RWPE2 (cell line): ENCODE results near the gene HYI.

Source experiments
- ATAC-seq: fragments of 200-7000 bp; cut with Tn5 transposase; 3 replicates; pipeline ENCODE4 v1.9.1; 2021; ENCODE audit warnings: low read depth
- DNase-seq: peaks from one replicate; pipeline ENCODE4 v3.0.0-alpha.2; 2020; ENCODE audit warnings: low spot score
- H3K27ac ChIP-seq: fragments of 450-650 bp; 2 replicates; pipeline ENCODE4 v1.5.1; 2017; ENCODE audit warnings: mild to moderate bottlenecking; ENCODE audit not compliant: poor library complexity, severe bottlenecking
- H3K27me3 ChIP-seq: fragments of 250-450 bp; sonication (Bioruptor Pico); 2 replicates; pipeline ENCODE4 v1.5.1; 2021; ENCODE audit warnings: mild to moderate bottlenecking, moderate library complexity; ENCODE audit not compliant: insufficient read depth, poor library complexity, severe bottlenecking
- H3K36me3 ChIP-seq: fragments of 250-450 bp; sonication (Bioruptor Pico); 2 replicates; pipeline ENCODE4 v1.5.1; 2020; ENCODE audit warnings: low read depth, mild to moderate bottlenecking, moderate library complexity
- H3K4me1 ChIP-seq: fragments of 250-450 bp; sonication (Bioruptor Pico); 2 replicates; pipeline ENCODE4 v1.5.1; 2021; ENCODE audit warnings: mild to moderate bottlenecking, moderate library complexity; ENCODE audit not compliant: insufficient read depth, poor library complexity, severe bottlenecking
- H3K4me3 ChIP-seq: fragments of 250-450 bp; sonication (Bioruptor Pico); 2 replicates; pipeline ENCODE4 v1.5.1; 2021; ENCODE audit warnings: mild to moderate bottlenecking, moderate library complexity; ENCODE audit not compliant: severe bottlenecking
- H3K9me3 ChIP-seq: fragments of 250-450 bp; sonication (Bioruptor Pico); 2 replicates; pipeline ENCODE4 v1.5.1; 2021; ENCODE audit warnings: mild to moderate bottlenecking, moderate library complexity; ENCODE audit not compliant: severe bottlenecking
- TF ChIP-seq, protein P1 (sequence below): fragments of 450-650 bp; IDR thresholded peaks from one replicate; pipeline ENCODE4 v1.5.1; 2017; ENCODE audit warnings: mild to moderate bottlenecking, moderate library complexity; ENCODE audit not compliant: poor library complexity, severe bottlenecking

Gene HYI

GRCh38 chr1:43405876-43406234, 47.9 kb downstream of the HYI start:
- Histone ChIP-seq H3K36me3 (peaks cover 76% of the 10 kb centered on the region), H3K27me3 (no peaks in the 10 kb centered on the region), H3K27ac (no peak overlapping the region), H3K4me3 (no peak overlapping the region), H3K9me3 (no peaks in the 10 kb centered on the region), H3K4me1 (no peaks in the 10 kb centered on the region)
- DNase-seq (no peak), ATAC-seq (no peak)
- TF ChIP-seq, protein P1, sequence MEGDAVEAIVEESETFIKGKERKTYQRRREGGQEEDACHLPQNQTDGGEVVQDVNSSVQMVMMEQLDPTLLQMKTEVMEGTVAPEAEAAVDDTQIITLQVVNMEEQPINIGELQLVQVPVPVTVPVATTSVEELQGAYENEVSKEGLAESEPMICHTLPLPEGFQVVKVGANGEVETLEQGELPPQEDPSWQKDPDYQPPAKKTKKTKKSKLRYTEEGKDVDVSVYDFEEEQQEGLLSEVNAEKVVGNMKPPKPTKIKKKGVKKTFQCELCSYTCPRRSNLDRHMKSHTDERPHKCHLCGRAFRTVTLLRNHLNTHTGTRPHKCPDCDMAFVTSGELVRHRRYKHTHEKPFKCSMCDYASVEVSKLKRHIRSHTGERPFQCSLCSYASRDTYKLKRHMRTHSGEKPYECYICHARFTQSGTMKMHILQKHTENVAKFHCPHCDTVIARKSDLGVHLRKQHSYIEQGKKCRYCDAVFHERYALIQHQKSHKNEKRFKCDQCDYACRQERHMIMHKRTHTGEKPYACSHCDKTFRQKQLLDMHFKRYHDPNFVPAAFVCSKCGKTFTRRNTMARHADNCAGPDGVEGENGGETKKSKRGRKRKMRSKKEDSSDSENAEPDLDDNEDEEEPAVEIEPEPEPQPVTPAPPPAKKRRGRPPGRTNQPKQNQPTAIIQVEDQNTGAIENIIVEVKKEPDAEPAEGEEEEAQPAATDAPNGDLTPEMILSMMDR: no peak

- H3K27me3 ChIP-seq: no peaks in the 10 kb centered on the region
- peaks cover 77% of the 10 kb centered on the region for H3K36me3 ChIP-seq
- TF ChIP-seq, protein P1: no peak
- no peaks in the 10 kb centered on the region for H3K9me3 ChIP-seq
- no peaks in the 10 kb centered on the region for H3K4me1 ChIP-seq
- no peak overlapping the region for H3K4me3 ChIP-seq
- no peak for ATAC-seq
- no peak overlapping the region for H3K27ac ChIP-seq
- no peak for DNase-seq
Measured at GRCh38 chr1:43405219-43405875, 48.4 kb downstream of the HYI start.

GRCh38 chr1:43404353-43404752, 49.4 kb downstream of the HYI start:
- no peaks in the 10 kb centered on the region for H3K27me3 ChIP-seq
- H3K36me3 ChIP-seq: peaks cover 71% of the 10 kb centered on the region
- H3K4me3 ChIP-seq: no peak overlapping the region
- H3K27ac ChIP-seq: no peak overlapping the region
- DNase-seq (no peak), ATAC-seq (no peak)
- H3K4me1 ChIP-seq: no peaks in the 10 kb centered on the region
- no peaks in the 10 kb centered on the region for H3K9me3 ChIP-seq
- TF ChIP-seq, protein P1: no peak

GRCh38 chr1:43402089-43402865, 51.5 kb downstream of the HYI start:
- H3K36me3 ChIP-seq: peaks cover 51% of the 10 kb centered on the region
- TF ChIP-seq, protein P1: no peak
- H3K27me3 ChIP-seq: no peaks in the 10 kb centered on the region
- H3K9me3 ChIP-seq: no peaks in the 10 kb centered on the region
- DNase-seq: no peak
- H3K4me1 ChIP-seq: no peaks in the 10 kb centered on the region
- no peak overlapping the region for H3K27ac ChIP-seq
- no peak overlapping the region for H3K4me3 ChIP-seq
- ATAC-seq: no peak
